ENCODE results near the gene RUNX3.
A peak's percentile ranks its signal among the peaks of the same experiment; 100 is the strongest.

The RUNX3 gene

GRCh38 chr1:24970926-24971875 lies 41.1 kb upstream of the RUNX3 start:
- DNase-seq (ENCODE audit: low read depth in 2 of 2) = no peak
- no peak for TF ChIP-seq CTCF (IDR thresholded peaks at IDR 0.05; ENCODE audit: low read depth, low read length)
- H3K4me3 ChIP-seq (replicated peaks in 1 of 2; ENCODE audit: low read depth in 2 of 2, low read length in 2 of 2) = no peak overlapping the region

GRCh38 chr1:24970399-24970753 lies 40.3 kb upstream of the RUNX3 start:
- DNase-seq (ENCODE audit: low read depth in 2 of 2) = peak; percentile 35 to 61
- TF ChIP-seq CTCF (IDR thresholded peaks at IDR 0.05; ENCODE audit: low read depth, low read length) = peak; percentile 32
- no peak overlapping the region for H3K4me3 ChIP-seq (replicated peaks in 1 of 2; ENCODE audit: low read depth in 2 of 2, low read length in 2 of 2)

DNA sequence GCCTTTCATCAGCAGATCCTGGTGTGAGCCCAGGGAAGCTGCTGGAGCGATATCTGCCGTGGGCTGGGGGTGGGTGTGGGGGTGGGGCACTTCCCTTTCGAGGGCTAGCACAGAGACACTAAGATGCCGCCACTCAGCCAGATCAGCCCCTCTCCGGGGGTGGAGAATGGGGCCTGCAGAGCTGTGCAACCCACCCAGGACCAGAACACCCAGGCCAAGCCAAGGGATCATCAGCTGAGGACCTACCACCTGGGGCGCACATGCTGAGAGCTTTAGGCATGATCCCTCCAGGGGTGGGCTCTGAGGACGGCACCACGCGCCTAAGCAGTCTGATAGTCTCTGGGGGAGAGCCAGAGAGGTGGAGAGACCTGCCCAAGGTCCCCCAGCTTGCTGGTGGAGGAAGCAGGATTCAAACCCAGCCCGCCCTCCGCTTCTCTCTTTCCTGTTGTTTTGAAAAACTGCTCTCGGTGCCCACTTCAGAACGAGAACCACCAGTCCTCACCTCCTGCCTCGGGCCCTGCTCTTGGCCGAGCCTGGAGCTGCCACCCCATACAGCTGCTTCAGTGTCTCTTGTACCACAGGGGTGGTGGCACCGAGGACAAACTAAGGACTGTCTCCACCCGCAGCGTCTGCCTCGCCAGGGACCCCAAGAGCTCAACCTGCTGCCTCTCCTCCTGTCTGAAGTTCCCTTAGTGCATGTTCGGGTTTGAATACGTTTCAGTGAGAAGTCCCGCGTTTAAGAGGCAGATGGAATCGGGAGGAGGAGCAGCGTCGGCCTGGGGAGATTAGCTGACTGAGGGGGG lies 39.7 kb upstream of the RUNX3 start:
- no peak overlapping the region for H3K4me3 ChIP-seq (replicated peaks in 1 of 2; ENCODE audit: low read depth in 2 of 2, low read length in 2 of 2)
- no peak for DNase-seq (ENCODE audit: low read depth in 2 of 2)
- TF ChIP-seq CTCF (IDR thresholded peaks at IDR 0.05; ENCODE audit: low read depth, low read length) = no peak

DNA sequence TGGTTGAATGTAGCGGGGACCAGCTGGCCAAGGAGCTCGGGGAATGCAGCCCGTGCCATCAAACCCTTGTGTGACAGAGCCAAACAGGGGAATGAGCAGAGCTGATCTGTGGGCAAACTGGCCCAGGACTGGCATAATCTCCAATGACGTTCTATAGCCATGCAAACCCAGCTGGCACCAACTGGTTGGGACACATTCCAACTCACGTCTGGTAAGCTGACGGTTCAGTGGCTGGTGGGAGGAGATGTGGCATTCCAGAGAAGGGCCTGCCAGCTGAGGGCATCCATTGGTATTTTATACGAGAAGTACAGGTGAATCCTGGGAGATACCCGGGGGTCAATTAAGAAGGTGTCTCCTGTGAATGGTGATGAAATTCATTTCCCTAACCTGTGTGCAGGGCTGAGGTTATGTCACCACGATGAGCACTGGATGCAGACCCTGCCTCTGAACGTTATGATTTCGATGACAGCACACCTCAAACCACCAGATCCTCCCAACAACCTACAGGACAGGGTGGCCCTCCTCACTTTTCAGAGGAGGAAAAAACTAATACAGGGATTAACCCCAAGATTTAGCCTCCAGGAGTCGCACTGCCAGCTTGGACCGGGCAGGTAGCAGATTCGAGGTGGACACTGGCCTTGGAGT lies 39.0 kb upstream of the RUNX3 start:
- H3K4me3 ChIP-seq (replicated peaks in 1 of 2; ENCODE audit: low read depth in 2 of 2, low read length in 2 of 2) = no peak overlapping the region
- no peak for TF ChIP-seq CTCF (IDR thresholded peaks at IDR 0.05; ENCODE audit: low read depth, low read length)

GRCh38 chr1:24967962-24968361 lies 37.9 kb upstream of the RUNX3 start:
- TF ChIP-seq CTCF (IDR thresholded peaks at IDR 0.05; ENCODE audit: low read depth, low read length) = no peak
- H3K4me3 ChIP-seq (replicated peaks in 1 of 2; ENCODE audit: low read depth in 2 of 2, low read length in 2 of 2) = no peak overlapping the region
- no peak for DNase-seq (ENCODE audit: low read depth in 2 of 2)

More for the DNA sequence above, 39.0 kb upstream of the RUNX3 start:
- no peak for DNase-seq (ENCODE audit: low read depth in 2 of 2)

DNA sequence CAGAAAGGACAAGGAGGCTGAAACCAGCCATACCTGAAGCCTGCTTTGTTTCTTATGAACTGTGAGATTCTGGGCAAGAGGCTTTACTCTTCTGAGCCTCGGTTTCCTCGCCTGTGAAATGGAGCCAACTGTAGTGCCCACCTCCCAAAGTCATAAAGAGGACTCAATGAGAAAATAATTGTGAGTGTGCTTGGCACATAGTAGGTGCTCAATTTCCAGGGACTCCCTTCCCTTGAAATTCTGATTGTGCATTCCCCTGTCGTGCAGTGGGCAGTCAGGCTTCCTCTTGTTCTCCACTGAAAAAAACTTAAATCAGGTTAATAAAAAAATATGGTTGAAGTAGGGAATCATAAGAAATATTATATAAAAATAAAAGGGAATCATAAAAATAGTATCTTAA lies 37.5 kb upstream of the RUNX3 start:
- no peak for DNase-seq (ENCODE audit: low read depth in 2 of 2)
- H3K4me3 ChIP-seq (replicated peaks in 1 of 2; ENCODE audit: low read depth in 2 of 2, low read length in 2 of 2) = no peak overlapping the region
- TF ChIP-seq CTCF (IDR thresholded peaks at IDR 0.05; ENCODE audit: low read depth, low read length) = no peak
